ENCODE data around the gene ELL2. TPM values are rescaled to one million over a fixed set of nuclear protein-coding genes. Genes with fewer than 3 reads are reported as not detected.
A peak's percentile ranks its signal among the peaks of the same experiment; 100 is the strongest.

The ELL2 gene
- total and polyA plus RNA-seq, 2 of the 13 experiments (the other 11 are each of a cell fraction or from before 2014, with no cell fraction given), result 78.9 to 97.1 TPM

DNA sequence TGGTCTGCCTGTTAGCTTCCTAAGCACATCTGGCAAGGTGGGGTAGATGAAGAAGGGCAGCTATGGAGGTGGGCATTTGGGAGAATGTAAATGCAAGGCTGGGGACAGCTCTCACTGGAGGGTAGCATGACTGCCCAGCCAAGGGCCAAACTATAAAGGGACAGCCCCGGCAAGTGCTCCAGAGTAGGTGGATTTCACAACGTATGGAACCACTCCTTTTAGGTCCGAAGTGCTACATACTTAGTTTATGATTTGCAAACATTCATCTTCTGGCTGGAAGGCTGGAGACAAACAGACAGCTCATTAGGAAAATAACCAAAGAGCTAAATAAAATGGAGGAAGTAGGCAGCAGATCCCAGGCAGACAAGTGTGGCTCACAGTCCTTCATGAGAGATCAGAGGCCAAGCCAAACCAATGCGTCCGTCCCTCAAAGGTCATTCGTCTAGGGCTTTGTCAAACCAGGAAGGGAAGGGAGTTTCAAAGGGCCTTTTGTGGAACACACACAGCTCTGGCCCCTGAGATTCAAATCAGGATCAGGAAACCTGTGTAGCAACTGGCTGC lies 96.6 kb downstream of the ELL2 start (continued):
- TF ChIP-seq, protein P1, sequence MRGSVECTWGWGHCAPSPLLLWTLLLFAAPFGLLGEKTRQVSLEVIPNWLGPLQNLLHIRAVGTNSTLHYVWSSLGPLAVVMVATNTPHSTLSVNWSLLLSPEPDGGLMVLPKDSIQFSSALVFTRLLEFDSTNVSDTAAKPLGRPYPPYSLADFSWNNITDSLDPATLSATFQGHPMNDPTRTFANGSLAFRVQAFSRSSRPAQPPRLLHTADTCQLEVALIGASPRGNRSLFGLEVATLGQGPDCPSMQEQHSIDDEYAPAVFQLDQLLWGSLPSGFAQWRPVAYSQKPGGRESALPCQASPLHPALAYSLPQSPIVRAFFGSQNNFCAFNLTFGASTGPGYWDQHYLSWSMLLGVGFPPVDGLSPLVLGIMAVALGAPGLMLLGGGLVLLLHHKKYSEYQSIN (CRISPR knock-in tag; IDR thresholded peaks at IDR 0.05; ENCODE audit: borderline replicate concordance), result no peak
- TF ChIP-seq RARG (CRISPR knock-in tag; IDR thresholded peaks at IDR 0.05; ENCODE audit: low read depth), result no peak
- TF ChIP-seq KDM6A (CRISPR knock-in tag; IDR thresholded peaks at IDR 0.05; ENCODE audit: low read depth), result peak; percentile 67
- peak; percentile 64 for TF ChIP-seq KAT8 (CRISPR knock-in tag; IDR thresholded peaks at IDR 0.05)
- no peak for TF ChIP-seq MYNN (CRISPR knock-in tag; IDR thresholded peaks at IDR 0.05; ENCODE audit: low read depth)
- TF ChIP-seq, protein P2, sequence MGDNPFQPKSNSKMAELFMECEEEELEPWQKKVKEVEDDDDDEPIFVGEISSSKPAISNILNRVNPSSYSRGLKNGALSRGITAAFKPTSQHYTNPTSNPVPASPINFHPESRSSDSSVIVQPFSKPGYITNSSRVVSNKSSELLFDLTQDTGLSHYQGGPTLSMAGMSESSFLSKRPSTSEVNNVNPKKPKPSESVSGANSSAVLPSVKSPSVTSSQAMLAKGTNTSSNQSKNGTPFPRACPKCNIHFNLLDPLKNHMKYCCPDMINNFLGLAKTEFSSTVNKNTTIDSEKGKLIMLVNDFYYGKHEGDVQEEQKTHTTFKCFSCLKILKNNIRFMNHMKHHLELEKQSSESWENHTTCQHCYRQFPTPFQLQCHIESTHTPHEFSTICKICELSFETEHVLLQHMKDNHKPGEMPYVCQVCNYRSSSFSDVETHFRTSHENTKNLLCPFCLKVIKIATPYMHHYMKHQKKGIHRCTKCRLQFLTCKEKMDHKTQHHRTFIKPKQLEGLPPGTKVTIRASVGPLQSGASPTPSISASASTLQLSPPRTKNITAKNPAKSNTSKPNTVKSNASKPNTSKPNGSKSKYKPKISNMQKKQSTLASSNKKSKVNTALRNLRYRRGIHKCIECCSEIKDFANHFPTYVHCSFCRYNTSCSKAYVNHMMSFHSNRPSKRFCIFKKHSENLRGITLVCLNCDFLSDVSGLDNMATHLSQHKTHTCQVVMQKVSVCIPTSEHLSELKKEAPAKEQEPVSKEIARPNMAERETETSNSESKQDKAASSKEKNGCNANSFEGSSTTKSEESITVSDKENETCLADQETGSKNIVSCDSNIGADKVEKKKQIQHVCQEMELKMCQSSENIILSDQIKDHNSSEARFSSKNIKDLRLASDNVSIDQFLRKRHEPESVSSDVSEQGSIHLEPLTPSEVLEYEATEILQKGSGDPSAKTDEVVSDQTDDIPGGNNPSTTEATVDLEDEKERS (CRISPR knock-in tag; IDR thresholded peaks at IDR 0.05), result no peak
- TF ChIP-seq, protein P3, sequence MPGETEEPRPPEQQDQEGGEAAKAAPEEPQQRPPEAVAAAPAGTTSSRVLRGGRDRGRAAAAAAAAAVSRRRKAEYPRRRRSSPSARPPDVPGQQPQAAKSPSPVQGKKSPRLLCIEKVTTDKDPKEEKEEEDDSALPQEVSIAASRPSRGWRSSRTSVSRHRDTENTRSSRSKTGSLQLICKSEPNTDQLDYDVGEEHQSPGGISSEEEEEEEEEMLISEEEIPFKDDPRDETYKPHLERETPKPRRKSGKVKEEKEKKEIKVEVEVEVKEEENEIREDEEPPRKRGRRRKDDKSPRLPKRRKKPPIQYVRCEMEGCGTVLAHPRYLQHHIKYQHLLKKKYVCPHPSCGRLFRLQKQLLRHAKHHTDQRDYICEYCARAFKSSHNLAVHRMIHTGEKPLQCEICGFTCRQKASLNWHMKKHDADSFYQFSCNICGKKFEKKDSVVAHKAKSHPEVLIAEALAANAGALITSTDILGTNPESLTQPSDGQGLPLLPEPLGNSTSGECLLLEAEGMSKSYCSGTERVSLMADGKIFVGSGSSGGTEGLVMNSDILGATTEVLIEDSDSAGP (CRISPR knock-in tag; IDR thresholded peaks at IDR 0.05; ENCODE audit: borderline replicate concordance), result peak; percentile 63
- TF ChIP-seq KDM5B (CRISPR knock-in tag; IDR thresholded peaks at IDR 0.05; ENCODE audit: borderline replicate concordance), result no peak
- TF ChIP-seq, protein P4, sequence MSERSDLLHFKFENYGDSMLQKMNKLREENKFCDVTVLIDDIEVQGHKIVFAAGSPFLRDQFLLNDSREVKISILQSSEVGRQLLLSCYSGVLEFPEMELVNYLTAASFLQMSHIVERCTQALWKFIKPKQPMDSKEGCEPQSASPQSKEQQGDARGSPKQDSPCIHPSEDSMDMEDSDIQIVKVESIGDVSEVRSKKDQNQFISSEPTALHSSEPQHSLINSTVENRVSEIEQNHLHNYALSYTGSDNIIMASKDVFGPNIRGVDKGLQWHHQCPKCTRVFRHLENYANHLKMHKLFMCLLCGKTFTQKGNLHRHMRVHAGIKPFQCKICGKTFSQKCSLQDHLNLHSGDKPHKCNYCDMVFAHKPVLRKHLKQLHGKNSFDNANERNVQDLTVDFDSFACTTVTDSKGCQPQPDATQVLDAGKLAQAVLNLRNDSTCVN (CRISPR knock-in tag; IDR thresholded peaks at IDR 0.05; ENCODE audit: borderline replicate concordance), result peak; percentile 92
- no peak for TF ChIP-seq HNRNPL (IDR thresholded peaks at IDR 0.05; ENCODE audit: low read depth, low read length)
- TF ChIP-seq, protein P5, sequence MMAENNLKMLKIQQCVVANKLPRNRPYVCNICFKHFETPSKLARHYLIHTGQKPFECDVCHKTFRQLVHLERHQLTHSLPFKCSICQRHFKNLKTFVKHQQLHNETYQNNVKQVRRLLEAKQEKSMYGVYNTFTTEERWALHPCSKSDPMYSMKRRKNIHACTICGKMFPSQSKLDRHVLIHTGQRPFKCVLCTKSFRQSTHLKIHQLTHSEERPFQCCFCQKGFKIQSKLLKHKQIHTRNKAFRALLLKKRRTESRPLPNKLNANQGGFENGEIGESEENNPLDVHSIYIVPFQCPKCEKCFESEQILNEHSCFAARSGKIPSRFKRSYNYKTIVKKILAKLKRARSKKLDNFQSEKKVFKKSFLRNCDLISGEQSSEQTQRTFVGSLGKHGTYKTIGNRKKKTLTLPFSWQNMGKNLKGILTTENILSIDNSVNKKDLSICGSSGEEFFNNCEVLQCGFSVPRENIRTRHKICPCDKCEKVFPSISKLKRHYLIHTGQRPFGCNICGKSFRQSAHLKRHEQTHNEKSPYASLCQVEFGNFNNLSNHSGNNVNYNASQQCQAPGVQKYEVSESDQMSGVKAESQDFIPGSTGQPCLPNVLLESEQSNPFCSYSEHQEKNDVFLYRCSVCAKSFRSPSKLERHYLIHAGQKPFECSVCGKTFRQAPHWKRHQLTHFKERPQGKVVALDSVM (CRISPR knock-in tag; IDR thresholded peaks at IDR 0.05), result peak; percentile 31; the same call in 1 of the 2 replicates
- peak; percentile 72 for TF ChIP-seq ZMYM3 (CRISPR knock-in tag; IDR thresholded peaks at IDR 0.05)
- TF ChIP-seq FOXK1 (CRISPR knock-in tag; IDR thresholded peaks at IDR 0.05; ENCODE audit: borderline replicate concordance, low read depth), result peak; percentile 58; the same call in 1 of the 2 replicates
- TF ChIP-seq, protein P6, sequence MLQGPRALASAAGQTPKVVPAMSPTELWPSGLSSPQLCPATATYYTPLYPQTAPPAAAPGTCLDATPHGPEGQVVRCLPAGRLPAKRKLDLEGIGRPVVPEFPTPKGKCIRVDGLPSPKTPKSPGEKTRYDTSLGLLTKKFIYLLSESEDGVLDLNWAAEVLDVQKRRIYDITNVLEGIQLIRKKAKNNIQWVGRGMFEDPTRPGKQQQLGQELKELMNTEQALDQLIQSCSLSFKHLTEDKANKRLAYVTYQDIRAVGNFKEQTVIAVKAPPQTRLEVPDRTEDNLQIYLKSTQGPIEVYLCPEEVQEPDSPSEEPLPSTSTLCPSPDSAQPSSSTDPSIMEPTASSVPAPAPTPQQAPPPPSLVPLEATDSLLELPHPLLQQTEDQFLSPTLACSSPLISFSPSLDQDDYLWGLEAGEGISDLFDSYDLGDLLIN (CRISPR knock-in tag; IDR thresholded peaks at IDR 0.05; ENCODE audit: borderline replicate concordance), result no peak
- TF ChIP-seq, protein P7, sequence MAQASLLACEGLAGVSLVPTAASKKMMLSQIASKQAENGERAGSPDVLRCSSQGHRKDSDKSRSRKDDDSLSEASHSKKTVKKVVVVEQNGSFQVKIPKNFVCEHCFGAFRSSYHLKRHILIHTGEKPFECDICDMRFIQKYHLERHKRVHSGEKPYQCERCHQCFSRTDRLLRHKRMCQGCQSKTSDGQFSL (CRISPR knock-in tag; IDR thresholded peaks at IDR 0.05), result no peak
- TF ChIP-seq ZBTB8A (CRISPR knock-in tag; IDR thresholded peaks at IDR 0.05; ENCODE audit: borderline replicate concordance, low read depth), result no peak
- TF ChIP-seq SUZ12 (IDR thresholded peaks at IDR 0.05; ENCODE audit: low read depth, low read length), result no peak
- no peak for TF ChIP-seq ZNF337 (CRISPR knock-in tag; IDR thresholded peaks at IDR 0.05; ENCODE audit: borderline replicate concordance, low read depth)

Measured in HepG2 (cell line).